Measurements from ENCODE around the gene SLC44A4. TPM values are rescaled to one million over a fixed set of nuclear protein-coding genes. Genes with fewer than 3 reads are reported as not detected.

SLC44A4 gene
- polyA plus RNA-seq, 1 of the 3 experiments (the other 2 are of a cell fraction), result 0.26 TPM

GRCh38 chr6:31892821-31893220 is 14.0 kb upstream of the SLC44A4 start:
- Histone ChIP-seq H3K9me2 (no peaks in the 10 kb centered on the region), H2AFZ (ENCODE audit: low read depth) (no peak overlapping the region), H3K9ac (no peak overlapping the region), H3K36me3 (replicated peaks in 1 of 2; ENCODE audit: control insufficient read depth in 1 of 2, insufficient read depth in 2 of 2, low read length in 1 of 2) (peaks cover 45 to 49% of the 10 kb centered on the region in 2 experiments), H3K27me3 (ENCODE audit: insufficient read depth) (no peaks in the 10 kb centered on the region), H3F3A (replicated peaks; ENCODE audit: insufficient read depth) (peaks cover 10% of the 10 kb centered on the region), H3K4me1 (ENCODE audit: control insufficient read depth in 1 of 2, insufficient read depth in 2 of 2, low read depth in 1 of 2, low read length in 1 of 2) (peaks cover 0 to 7% of the 10 kb centered on the region in 2 experiments; a peak in 1 of 4 replicates), H4K20me1 (ENCODE audit: insufficient read depth) (no peaks in the 10 kb centered on the region), H3K9me3 (no peaks in the 10 kb centered on the region), H3K4me2 (no peak overlapping the region), H3K4me3 (ENCODE audit: low read depth in 2 of 2, low read length in 1 of 2) (no peak overlapping the region), H3K27ac (ENCODE audit: low read depth in 2 of 2, low read length in 1 of 2) (no peak overlapping the region), H3K79me2 (ENCODE audit: insufficient read depth) (peaks cover 7% of the 10 kb centered on the region; the same call in 1 of the 2 replicates)
- POLR2A ChIA-PET, result interaction anchor here (0.6 kb wide), 2 partner anchors 9 to 55 kb away, joined by 3 read pairs; partner anchors contain the start of gene ZBTB12
- 92% methylated on average over 2 of the region's 6 CpGs for WGBS (ENCODE audit: low lambda C conversion rate)
- CTCF ChIA-PET, result no interaction called here
- TF ChIP-seq ELF1 (IDR thresholded peaks at IDR 0.05), result no peak
- TF ChIP-seq JUND (IDR thresholded peaks at IDR 0.05), result no peak
- TF ChIP-seq NFIC (IDR thresholded peaks at IDR 0.05; ENCODE audit: borderline replicate concordance), result no peak
- TF ChIP-seq PBX3 (IDR thresholded peaks at IDR 0.05), result no peak
- no peak for TF ChIP-seq RXRA (IDR thresholded peaks at IDR 0.05; ENCODE audit: borderline replicate concordance, low read depth)
- TF ChIP-seq TEAD4 (IDR thresholded peaks at IDR 0.05; ENCODE audit: borderline replicate concordance, insufficient read depth), result no peak
- no peak for TF ChIP-seq TAF1 (IDR thresholded peaks at IDR 0.05; ENCODE audit: borderline replicate concordance, low read depth, low read length)
- no peak for TF ChIP-seq EZH2phosphoT487 (IDR thresholded peaks at IDR 0.05; ENCODE audit: borderline replicate concordance, low read depth)
- DNase-seq, result no peak

GRCh38 chr6:31889331-31889972 is 10.7 kb upstream of the SLC44A4 start:
- ChIA-PET CTCF (interaction anchor here (0.6 to 3.6 kb wide), 10 partner anchors 9 to 291 kb away, joined by 3 to 16 read pairs (median 4); no protein-coding TSS in a partner anchor), POLR2A (interaction anchor here (1.6 kb wide), 1 partner anchor 9 kb away, joined by 4 read pairs; no protein-coding TSS in a partner anchor)
- no peak overlapping the region for H3K4me2 ChIP-seq
- whole genome bisulfite sequencing (ENCODE audit: low lambda C conversion rate), result 98% methylated on average over 3 of the region's 3 CpGs
- DNase-seq, result peak; percentile 6
- no peaks in the 10 kb centered on the region for H3K4me1 ChIP-seq (ENCODE audit: control insufficient read depth in 1 of 2, insufficient read depth in 2 of 2, low read depth in 1 of 2, low read length in 1 of 2)
- peaks cover 47 to 60% of the 10 kb centered on the region in 2 experiments for H3K36me3 ChIP-seq (replicated peaks in 1 of 2; ENCODE audit: control insufficient read depth in 1 of 2, insufficient read depth in 2 of 2, low read length in 1 of 2)
- H3K9me3 ChIP-seq, result no peaks in the 10 kb centered on the region
- H3K27me3 ChIP-seq (ENCODE audit: insufficient read depth), result no peaks in the 10 kb centered on the region
- H3K79me2 ChIP-seq (ENCODE audit: insufficient read depth), result no peaks in the 10 kb centered on the region
- H3K4me3 ChIP-seq (ENCODE audit: low read depth in 2 of 2, low read length in 1 of 2), result no peak overlapping the region
- H4K20me1 ChIP-seq (ENCODE audit: insufficient read depth), result no peaks in the 10 kb centered on the region
- H3F3A ChIP-seq (replicated peaks; ENCODE audit: insufficient read depth), result peaks cover 6% of the 10 kb centered on the region
- H3K27ac ChIP-seq (ENCODE audit: low read depth in 2 of 2, low read length in 1 of 2), result no peak overlapping the region
- H3K9ac ChIP-seq, result no peak overlapping the region
- no peak overlapping the region for H2AFZ ChIP-seq (ENCODE audit: low read depth)
- H3K9me2 ChIP-seq, result no peaks in the 10 kb centered on the region
- no peak for TF ChIP-seq RCOR1 (IDR thresholded peaks at IDR 0.05; ENCODE audit: low read length)
- no peak for TF ChIP-seq REST (IDR thresholded peaks at IDR 0.05; ENCODE audit: low read depth, low read length)
- no peak for TF ChIP-seq CTCF (IDR thresholded peaks at IDR 0.05)
- no peak for TF ChIP-seq JUND (IDR thresholded peaks at IDR 0.05)
- no peak for TF ChIP-seq USF1 (IDR thresholded peaks at IDR 0.05; ENCODE audit: borderline replicate concordance, low read depth)
- no peak for TF ChIP-seq IRF3 (IDR thresholded peaks at IDR 0.05; ENCODE audit: low read depth, low read length)
